ENCODE results near the gene SLC1A2.

The SLC1A2 gene

DNA sequence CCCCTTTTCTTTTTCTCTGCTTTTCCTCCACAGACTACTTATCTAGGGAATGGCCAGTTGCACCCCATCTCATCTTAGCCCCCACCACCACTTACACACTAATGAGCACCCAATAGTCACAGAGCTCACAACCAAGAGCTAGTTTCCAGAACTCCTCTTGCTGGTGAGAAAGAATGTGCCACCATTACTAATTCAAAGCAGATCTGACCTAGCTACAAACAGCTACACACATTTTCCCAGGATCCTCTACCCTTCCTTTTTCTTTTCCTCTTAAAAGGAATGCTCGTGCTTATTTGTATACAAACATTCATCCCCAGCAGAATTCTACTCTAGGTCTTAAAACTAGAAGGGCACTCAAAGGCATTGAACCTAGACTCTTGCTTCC, 143.6 kb downstream of the SLC1A2 start:
- no CpG with 5 or more reads among the region's 1 CpG for WGBS (ENCODE audit: extremely low coverage, insufficient coverage, insufficient read length)
- no peak overlapping the region for H2AK5ac ChIP-seq (ENCODE audit: low read length)
- no peaks in the 10 kb centered on the region for H3K36me3 ChIP-seq (ENCODE audit: control insufficient read depth in 1 of 2, insufficient read depth in 2 of 2, low read length in 2 of 2)
- no peak overlapping the region for H2AFZ ChIP-seq (ENCODE audit: insufficient read depth, low read length, poor library complexity)
- no peak overlapping the region for H3K23ac ChIP-seq (ENCODE audit: low read length)
- H3K4me2 ChIP-seq (ENCODE audit: low read length), result no peak overlapping the region
- H3K4me3 ChIP-seq (ENCODE audit: low read depth, low read length), result no peak overlapping the region
- H3K4ac ChIP-seq (ENCODE audit: low read depth, low read length), result no peak overlapping the region
- H4K8ac ChIP-seq (ENCODE audit: low read depth, low read length), result no peak overlapping the region
- no peaks in the 10 kb centered on the region for H3K79me1 ChIP-seq (ENCODE audit: low read length)
- no peak overlapping the region for H2BK12ac ChIP-seq (ENCODE audit: low read length)
- no peak overlapping the region for H2BK120ac ChIP-seq (ENCODE audit: insufficient read depth, low read length, poor library complexity)
- DNase-seq, result no peak
- H3K9me3 ChIP-seq (ENCODE audit: insufficient read depth, low read depth, low read length), result peaks cover 2% of the 10 kb centered on the region
- no peaks in the 10 kb centered on the region for H3K4me1 ChIP-seq (ENCODE audit: control insufficient read depth in 1 of 2, insufficient read depth in 2 of 2, low read length in 2 of 2)
- H3K18ac ChIP-seq (ENCODE audit: low read length), result no peak overlapping the region
- H2BK5ac ChIP-seq (ENCODE audit: low read depth, low read length, poor library complexity), result no peak overlapping the region
- H3K27ac ChIP-seq (ENCODE audit: low read depth, low read length), result no peak overlapping the region
- no peak overlapping the region for H3K14ac ChIP-seq (ENCODE audit: low read length)
- H4K91ac ChIP-seq (ENCODE audit: low read depth, low read length), result no peak overlapping the region
- H4K12ac ChIP-seq (ENCODE audit: low read depth, low read length), result no peak overlapping the region
- no peak overlapping the region for H3K9ac ChIP-seq (ENCODE audit: low read length)
- no peaks in the 10 kb centered on the region for H3K27me3 ChIP-seq (ENCODE audit: insufficient read depth, low read length)
- H3K79me2 ChIP-seq (ENCODE audit: control insufficient read depth, insufficient read depth, low read length, poor library complexity), result no peaks in the 10 kb centered on the region

GRCh38 chr11:35274909-35275785, 144.2 kb downstream of the SLC1A2 start:
- H3K79me2 ChIP-seq (ENCODE audit: control insufficient read depth, insufficient read depth, low read length, poor library complexity), result no peaks in the 10 kb centered on the region
- no peak overlapping the region for H4K91ac ChIP-seq (ENCODE audit: low read depth, low read length)
- no peak overlapping the region for H3K14ac ChIP-seq (ENCODE audit: low read length)
- no peak overlapping the region for H4K8ac ChIP-seq (ENCODE audit: low read depth, low read length)
- H2AK5ac ChIP-seq (ENCODE audit: low read length), result no peak overlapping the region
- H2AFZ ChIP-seq (ENCODE audit: insufficient read depth, low read length, poor library complexity), result no peak overlapping the region
- DNase-seq, result peak in 1 of 2 donors; percentile 27
- H3K27ac ChIP-seq (ENCODE audit: low read depth, low read length), result no peak overlapping the region
- no peaks in the 10 kb centered on the region for H3K79me1 ChIP-seq (ENCODE audit: low read length)
- no peak overlapping the region for H3K18ac ChIP-seq (ENCODE audit: low read length)
- no peak overlapping the region for H4K12ac ChIP-seq (ENCODE audit: low read depth, low read length)
- no peak overlapping the region for H3K23ac ChIP-seq (ENCODE audit: low read length)
- H3K9me3 ChIP-seq (ENCODE audit: insufficient read depth, low read depth, low read length), result no peaks in the 10 kb centered on the region
- H3K36me3 ChIP-seq (ENCODE audit: control insufficient read depth in 1 of 2, insufficient read depth in 2 of 2, low read length in 2 of 2), result no peaks in the 10 kb centered on the region
- no peak overlapping the region for H3K4me2 ChIP-seq (ENCODE audit: low read length)
- H2BK5ac ChIP-seq (ENCODE audit: low read depth, low read length, poor library complexity), result no peak overlapping the region
- no peaks in the 10 kb centered on the region for H3K4me1 ChIP-seq (ENCODE audit: control insufficient read depth in 1 of 2, insufficient read depth in 2 of 2, low read length in 2 of 2)
- H3K27me3 ChIP-seq (ENCODE audit: insufficient read depth, low read length), result no peaks in the 10 kb centered on the region
- WGBS (ENCODE audit: extremely low coverage, insufficient coverage, insufficient read length), result no CpG with 5 or more reads among the region's 6 CpGs
- no peak overlapping the region for H2BK120ac ChIP-seq (ENCODE audit: insufficient read depth, low read length, poor library complexity)
- no peak overlapping the region for H3K4ac ChIP-seq (ENCODE audit: low read depth, low read length)
- H2BK12ac ChIP-seq (ENCODE audit: low read length), result no peak overlapping the region
- H3K9ac ChIP-seq (ENCODE audit: low read length), result no peak overlapping the region
- no peak overlapping the region for H3K4me3 ChIP-seq (ENCODE audit: low read depth, low read length)

- no CpG with 5 or more reads among the region's 5 CpGs for WGBS (ENCODE audit: extremely low coverage, insufficient coverage, insufficient read length)
- H3K9ac ChIP-seq (ENCODE audit: low read length), result no peak overlapping the region
- H4K12ac ChIP-seq (ENCODE audit: low read depth, low read length), result no peak overlapping the region
- H3K23ac ChIP-seq (ENCODE audit: low read length), result no peak overlapping the region
- H3K4me1 ChIP-seq (ENCODE audit: control insufficient read depth in 1 of 2, insufficient read depth in 2 of 2, low read length in 2 of 2), result no peaks in the 10 kb centered on the region
- no peak for DNase-seq
- no peak overlapping the region for H3K4me2 ChIP-seq (ENCODE audit: low read length)
- no peaks in the 10 kb centered on the region for H3K79me1 ChIP-seq (ENCODE audit: low read length)
- H2BK120ac ChIP-seq (ENCODE audit: insufficient read depth, low read length, poor library complexity), result no peak overlapping the region
- H3K18ac ChIP-seq (ENCODE audit: low read length), result no peak overlapping the region
- H3K4me3 ChIP-seq (ENCODE audit: low read depth, low read length), result no peak overlapping the region
- H3K4ac ChIP-seq (ENCODE audit: low read depth, low read length), result no peak overlapping the region
- H2AFZ ChIP-seq (ENCODE audit: insufficient read depth, low read length, poor library complexity), result no peak overlapping the region
- H2BK5ac ChIP-seq (ENCODE audit: low read depth, low read length, poor library complexity), result no peak overlapping the region
- no peak overlapping the region for H2BK12ac ChIP-seq (ENCODE audit: low read length)
- H3K79me2 ChIP-seq (ENCODE audit: control insufficient read depth, insufficient read depth, low read length, poor library complexity), result no peaks in the 10 kb centered on the region
- no peak overlapping the region for H4K91ac ChIP-seq (ENCODE audit: low read depth, low read length)
- H3K9me3 ChIP-seq (ENCODE audit: insufficient read depth, low read depth, low read length), result no peaks in the 10 kb centered on the region
- no peaks in the 10 kb centered on the region for H3K27me3 ChIP-seq (ENCODE audit: insufficient read depth, low read length)
- H3K36me3 ChIP-seq (ENCODE audit: control insufficient read depth in 1 of 2, insufficient read depth in 2 of 2, low read length in 2 of 2), result no peaks in the 10 kb centered on the region
- H3K27ac ChIP-seq (ENCODE audit: low read depth, low read length), result no peak overlapping the region
- no peak overlapping the region for H4K8ac ChIP-seq (ENCODE audit: low read depth, low read length)
- H3K14ac ChIP-seq (ENCODE audit: low read length), result no peak overlapping the region
- no peak overlapping the region for H2AK5ac ChIP-seq (ENCODE audit: low read length)
Observed at GRCh38 chr11:35272391-35272902, 146.9 kb downstream of the SLC1A2 start.

DNA sequence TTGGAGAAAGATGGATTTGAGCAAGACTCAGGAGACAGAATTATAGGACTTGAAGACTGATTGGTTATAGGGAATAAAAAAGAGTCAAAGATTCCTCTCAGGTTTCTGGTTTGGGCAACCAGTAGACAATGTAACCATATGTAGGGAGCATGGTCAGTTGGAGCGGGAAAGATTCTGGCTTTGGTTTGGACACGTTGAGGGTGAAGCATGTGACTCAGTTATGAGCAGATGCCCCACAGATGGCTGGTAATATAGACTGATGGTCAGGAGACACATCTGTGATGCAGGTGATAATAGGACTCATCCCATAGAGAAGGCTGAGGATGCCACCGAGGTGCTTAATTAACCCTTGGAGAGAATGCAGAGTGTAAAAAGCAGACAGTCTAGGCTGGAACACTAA, 148.3 kb downstream of the SLC1A2 start:
- Histone ChIP-seq H4K12ac (ENCODE audit: low read depth, low read length) (no peak overlapping the region), H3K27me3 (ENCODE audit: insufficient read depth, low read length) (no peaks in the 10 kb centered on the region), H3K27ac (ENCODE audit: low read depth, low read length) (no peak overlapping the region), H4K91ac (ENCODE audit: low read depth, low read length) (no peak overlapping the region), H2BK5ac (ENCODE audit: low read depth, low read length, poor library complexity) (no peak overlapping the region), H3K23ac (ENCODE audit: low read length) (no peak overlapping the region), H3K9ac (ENCODE audit: low read length) (no peak overlapping the region), H2AK5ac (ENCODE audit: low read length) (no peak overlapping the region), H2BK120ac (ENCODE audit: insufficient read depth, low read length, poor library complexity) (no peak overlapping the region), H3K36me3 (ENCODE audit: control insufficient read depth in 1 of 2, insufficient read depth in 2 of 2, low read length in 2 of 2) (no peaks in the 10 kb centered on the region), H3K79me1 (ENCODE audit: low read length) (no peaks in the 10 kb centered on the region), H3K79me2 (ENCODE audit: control insufficient read depth, insufficient read depth, low read length, poor library complexity) (no peaks in the 10 kb centered on the region), H3K4me3 (ENCODE audit: low read depth, low read length) (no peak overlapping the region), H3K14ac (ENCODE audit: low read length) (no peak overlapping the region), H2AFZ (ENCODE audit: insufficient read depth, low read length, poor library complexity) (no peak overlapping the region), H4K8ac (ENCODE audit: low read depth, low read length) (no peak overlapping the region), H2BK12ac (ENCODE audit: low read length) (no peak overlapping the region), H3K4ac (ENCODE audit: low read depth, low read length) (no peak overlapping the region), H3K4me1 (ENCODE audit: control insufficient read depth in 1 of 2, insufficient read depth in 2 of 2, low read length in 2 of 2) (no peaks in the 10 kb centered on the region), H3K9me3 (ENCODE audit: insufficient read depth, low read depth, low read length) (no peaks in the 10 kb centered on the region), H3K18ac (ENCODE audit: low read length) (no peak overlapping the region), H3K4me2 (ENCODE audit: low read length) (no peak overlapping the region)
- no peak for DNase-seq
- WGBS (ENCODE audit: extremely low coverage, insufficient coverage, insufficient read length), result no CpG with 5 or more reads among the region's 3 CpGs

Data from trophoblast cell (in vitro differentiated cells and primary cell).